K562 (cell line): ENCODE data around the gene RELCH. TPM values are rescaled to one million over a fixed set of nuclear protein-coding genes. Genes with fewer than 3 reads are reported as not detected.

Source experiments
- BDP1 ChIP-seq: IDR thresholded peaks from 3 replicates; pipeline ENCODE4 v1.6.1; 2011; ENCODE audit not compliant: insufficient read length, insufficient read depth
- CSDE1 ChIP-seq, 2 experiments: fragments of 450-650 bp; IDR thresholded peaks; 2 replicates each; pipeline ENCODE4 v1.6.1; 2016; ENCODE audit warnings: mild to moderate bottlenecking in 1 of 2
- DPF2 ChIP-seq: fragments of 450-650 bp; IDR thresholded peaks from 2 replicates; pipeline ENCODE4 v1.6.1; 2016
- FUS ChIP-seq: fragments of 200-400 bp; formaldehyde crosslinking; optimal IDR thresholded peaks from 2 replicates; pipeline ENCODE3; 2017; ENCODE audit warnings: low read depth, low read length
- HMG20B ChIP-seq: fragments of 250-450 bp; sonication (Bioruptor Pico); IDR thresholded peaks from 2 replicates; pipeline ENCODE4 v1.5.0; 2021; ENCODE audit warnings: mild to moderate bottlenecking
- PCBP1 ChIP-seq: fragments of 200-400 bp; formaldehyde crosslinking; IDR thresholded peaks from 2 replicates; pipeline ENCODE4 v1.6.1; 2018; ENCODE audit warnings: mild to moderate bottlenecking, low read depth, low read length; ENCODE audit not compliant: poor library complexity, severe bottlenecking
- SMARCE1 ChIP-seq: fragments of 450-650 bp; IDR thresholded peaks from 2 replicates; pipeline ENCODE4 v1.7.1; 2016; ENCODE audit warnings: mild to moderate bottlenecking
- SPI1 ChIP-seq: IDR thresholded peaks from 2 replicates; pipeline ENCODE4 v1.6.1; 2011; ENCODE audit warnings: low read depth, low read length, control low read depth, borderline replicate concordance
- TAL1 ChIP-seq: fragments of 450-650 bp; IDR thresholded peaks from 2 replicates; pipeline ENCODE4 v1.6.1; 2016; ENCODE audit warnings: mild to moderate bottlenecking
- ZNF24 ChIP-seq: fragments of 450-650 bp; IDR thresholded peaks from 2 replicates; pipeline ENCODE4 v1.6.1; 2016
- ZNF311 ChIP-seq: fragments of 250-450 bp; sonication (Bioruptor Pico); IDR thresholded peaks from 2 replicates; pipeline ENCODE4 v1.4.0; 2020; ENCODE audit warnings: mild to moderate bottlenecking, moderate library complexity
- ZNF778 ChIP-seq: fragments of 450-650 bp; formaldehyde crosslinking; IDR thresholded peaks from 2 replicates; pipeline ENCODE4 v1.4.0; 2020; ENCODE audit warnings: mild to moderate bottlenecking, moderate library complexity
- ZNF780A ChIP-seq: fragments of 250-450 bp; sonication (Bioruptor Pico); IDR thresholded peaks from 2 replicates; pipeline ENCODE4 v1.5.0; 2021; ENCODE audit warnings: mild to moderate bottlenecking
- polyA plus RNA-seq, 8 experiments: library from polyadenylated mRNA; depleted of rRNA in 4 of 8; stranded (reverse) in 5 of 8; unstranded in 3 of 8; fragments of >200 nt; fragmentation: Nextera tagmentation in 2 of 8; fragmentation: Illumina TruSeq in 1 of 8; extraction: Ambion mirVana in 2 of 8; extraction: Trizol in 1 of 8; gene quantifications; 2 replicates each; pipeline versions ENCODE4 v1.2.1 to v1.2.3, GENCODE V29; 2011 to 2014; ENCODE audit warnings: inconsistent platforms in 1 of 8, missing spikeins in 1 of 8
- total RNA-seq, 7 experiments: library from RNA; depleted of rRNA in 6 of 7; stranded (reverse); fragments of >200 nt in 6 of 7; fragmentation: Illumina TruSeq in 2 of 7; extraction: Trizol in 2 of 7; gene quantifications; 2 replicates each; pipeline versions ENCODE4 v1.2.1 to v1.2.3, GENCODE V29; 2011 to 2021; ENCODE audit warnings: low replicate concordance in 1 of 7
- TF ChIP-seq, protein P1 (sequence below): fragments of 450-650 bp; formaldehyde crosslinking; IDR thresholded peaks from 2 replicates; pipeline ENCODE4 v1.4.0; 2020; ENCODE audit warnings: mild to moderate bottlenecking, moderate library complexity
- TF ChIP-seq, protein P2 (sequence below): sonication (generic); formaldehyde crosslinking; IDR thresholded peaks from 2 replicates; pipeline ENCODE4 v1.8.1; 2023; ENCODE audit warnings: mild to moderate bottlenecking, missing genetic modification reagents
- TF ChIP-seq, protein P3 (sequence below): fragments of 250-450 bp; sonication (Bioruptor Pico); IDR thresholded peaks from 2 replicates; pipeline ENCODE4 v1.9.0; 2021; ENCODE audit warnings: mild to moderate bottlenecking, inconsistent platforms
- TF ChIP-seq, protein P4 (sequence below): fragments of 250-450 bp; sonication (Bioruptor Pico); IDR thresholded peaks from 2 replicates; pipeline ENCODE4 v1.4.0; 2020; ENCODE audit warnings: mild to moderate bottlenecking, moderate library complexity
- TF ChIP-seq, protein P5 (sequence below), 2 experiments: fragments of 150-350 bp in 1 of 2; IDR thresholded peaks; 2 replicates each; pipeline ENCODE4 v1.6.1; 2012 to 2016; ENCODE audit warnings: low read depth in 2 of 2, low read length in 2 of 2, mild to moderate bottlenecking in 1 of 2, moderate library complexity in 1 of 2

Gene RELCH
- total and polyA plus RNA-seq, 9 of the 15 experiments (the other 6 are each of a cell fraction or from before 2014, with no cell fraction given): 1.4 to 13.6 (median 7.6) TPM

DNA sequence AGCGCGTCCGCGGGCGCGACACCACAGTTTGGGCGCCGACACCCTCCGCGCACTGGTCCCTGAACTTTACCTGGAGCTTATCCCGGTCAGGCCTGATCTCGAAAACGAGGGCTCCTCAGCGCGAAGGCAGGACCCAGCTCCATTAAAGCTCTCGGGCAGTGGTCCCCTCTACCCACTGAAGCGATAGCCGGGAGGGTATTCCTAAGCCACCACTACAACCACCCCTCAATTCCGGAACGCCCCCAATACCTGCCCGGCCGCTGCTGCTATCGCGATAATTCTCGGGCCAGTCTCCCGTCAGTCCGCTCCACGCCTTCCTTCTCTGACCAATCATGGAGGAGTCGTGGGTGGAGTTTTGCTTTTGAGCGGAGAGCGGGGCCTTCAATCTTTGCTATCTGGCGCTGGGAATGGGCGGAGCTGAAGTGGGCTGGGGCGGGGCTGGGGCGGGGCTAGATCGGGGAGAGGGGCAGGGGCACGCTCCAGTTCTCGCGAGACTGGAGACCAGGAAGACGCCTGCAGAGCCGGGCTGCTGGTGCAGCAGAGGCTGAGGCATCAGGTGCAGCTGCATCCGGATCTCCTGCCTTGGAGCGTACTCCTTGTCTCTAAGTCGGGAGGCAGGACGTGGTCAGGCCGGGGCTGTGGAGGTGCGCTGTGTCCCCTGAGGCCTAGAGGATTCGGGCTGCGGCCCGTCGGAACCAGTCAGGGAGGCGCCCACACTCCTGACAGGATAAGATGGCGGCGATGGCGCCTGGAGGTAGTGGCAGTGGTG, at the start of gene RELCH, which contains the start of gene PIGN (continued):
- TF ChIP-seq, protein P1, sequence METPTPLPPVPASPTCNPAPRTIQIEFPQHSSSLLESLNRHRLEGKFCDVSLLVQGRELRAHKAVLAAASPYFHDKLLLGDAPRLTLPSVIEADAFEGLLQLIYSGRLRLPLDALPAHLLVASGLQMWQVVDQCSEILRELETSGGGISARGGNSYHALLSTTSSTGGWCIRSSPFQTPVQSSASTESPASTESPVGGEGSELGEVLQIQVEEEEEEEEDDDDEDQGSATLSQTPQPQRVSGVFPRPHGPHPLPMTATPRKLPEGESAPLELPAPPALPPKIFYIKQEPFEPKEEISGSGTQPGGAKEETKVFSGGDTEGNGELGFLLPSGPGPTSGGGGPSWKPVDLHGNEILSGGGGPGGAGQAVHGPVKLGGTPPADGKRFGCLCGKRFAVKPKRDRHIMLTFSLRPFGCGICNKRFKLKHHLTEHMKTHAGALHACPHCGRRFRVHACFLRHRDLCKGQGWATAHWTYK (CRISPR knock-in tag): no peak
- no peak for TF ChIP-seq FUS
- no peak for TF ChIP-seq ZNF311 (CRISPR knock-in tag)
- no peak for TF ChIP-seq SPI1
- TF ChIP-seq CSDE1 (IDR thresholded peaks at IDR 0.05): no peak
- TF ChIP-seq, protein P2, sequence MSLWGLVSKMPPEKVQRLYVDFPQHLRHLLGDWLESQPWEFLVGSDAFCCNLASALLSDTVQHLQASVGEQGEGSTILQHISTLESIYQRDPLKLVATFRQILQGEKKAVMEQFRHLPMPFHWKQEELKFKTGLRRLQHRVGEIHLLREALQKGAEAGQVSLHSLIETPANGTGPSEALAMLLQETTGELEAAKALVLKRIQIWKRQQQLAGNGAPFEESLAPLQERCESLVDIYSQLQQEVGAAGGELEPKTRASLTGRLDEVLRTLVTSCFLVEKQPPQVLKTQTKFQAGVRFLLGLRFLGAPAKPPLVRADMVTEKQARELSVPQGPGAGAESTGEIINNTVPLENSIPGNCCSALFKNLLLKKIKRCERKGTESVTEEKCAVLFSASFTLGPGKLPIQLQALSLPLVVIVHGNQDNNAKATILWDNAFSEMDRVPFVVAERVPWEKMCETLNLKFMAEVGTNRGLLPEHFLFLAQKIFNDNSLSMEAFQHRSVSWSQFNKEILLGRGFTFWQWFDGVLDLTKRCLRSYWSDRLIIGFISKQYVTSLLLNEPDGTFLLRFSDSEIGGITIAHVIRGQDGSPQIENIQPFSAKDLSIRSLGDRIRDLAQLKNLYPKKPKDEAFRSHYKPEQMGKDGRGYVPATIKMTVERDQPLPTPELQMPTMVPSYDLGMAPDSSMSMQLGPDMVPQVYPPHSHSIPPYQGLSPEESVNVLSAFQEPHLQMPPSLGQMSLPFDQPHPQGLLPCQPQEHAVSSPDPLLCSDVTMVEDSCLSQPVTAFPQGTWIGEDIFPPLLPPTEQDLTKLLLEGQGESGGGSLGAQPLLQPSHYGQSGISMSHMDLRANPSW (CRISPR knock-in tag): no peak
- TF ChIP-seq, protein P3, sequence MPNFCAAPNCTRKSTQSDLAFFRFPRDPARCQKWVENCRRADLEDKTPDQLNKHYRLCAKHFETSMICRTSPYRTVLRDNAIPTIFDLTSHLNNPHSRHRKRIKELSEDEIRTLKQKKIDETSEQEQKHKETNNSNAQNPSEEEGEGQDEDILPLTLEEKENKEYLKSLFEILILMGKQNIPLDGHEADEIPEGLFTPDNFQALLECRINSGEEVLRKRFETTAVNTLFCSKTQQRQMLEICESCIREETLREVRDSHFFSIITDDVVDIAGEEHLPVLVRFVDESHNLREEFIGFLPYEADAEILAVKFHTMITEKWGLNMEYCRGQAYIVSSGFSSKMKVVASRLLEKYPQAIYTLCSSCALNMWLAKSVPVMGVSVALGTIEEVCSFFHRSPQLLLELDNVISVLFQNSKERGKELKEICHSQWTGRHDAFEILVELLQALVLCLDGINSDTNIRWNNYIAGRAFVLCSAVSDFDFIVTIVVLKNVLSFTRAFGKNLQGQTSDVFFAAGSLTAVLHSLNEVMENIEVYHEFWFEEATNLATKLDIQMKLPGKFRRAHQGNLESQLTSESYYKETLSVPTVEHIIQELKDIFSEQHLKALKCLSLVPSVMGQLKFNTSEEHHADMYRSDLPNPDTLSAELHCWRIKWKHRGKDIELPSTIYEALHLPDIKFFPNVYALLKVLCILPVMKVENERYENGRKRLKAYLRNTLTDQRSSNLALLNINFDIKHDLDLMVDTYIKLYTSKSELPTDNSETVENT (CRISPR knock-in tag): no peak
- TF ChIP-seq PCBP1: no peak
- no peak for TF ChIP-seq BDP1
- TF ChIP-seq, protein P4, sequence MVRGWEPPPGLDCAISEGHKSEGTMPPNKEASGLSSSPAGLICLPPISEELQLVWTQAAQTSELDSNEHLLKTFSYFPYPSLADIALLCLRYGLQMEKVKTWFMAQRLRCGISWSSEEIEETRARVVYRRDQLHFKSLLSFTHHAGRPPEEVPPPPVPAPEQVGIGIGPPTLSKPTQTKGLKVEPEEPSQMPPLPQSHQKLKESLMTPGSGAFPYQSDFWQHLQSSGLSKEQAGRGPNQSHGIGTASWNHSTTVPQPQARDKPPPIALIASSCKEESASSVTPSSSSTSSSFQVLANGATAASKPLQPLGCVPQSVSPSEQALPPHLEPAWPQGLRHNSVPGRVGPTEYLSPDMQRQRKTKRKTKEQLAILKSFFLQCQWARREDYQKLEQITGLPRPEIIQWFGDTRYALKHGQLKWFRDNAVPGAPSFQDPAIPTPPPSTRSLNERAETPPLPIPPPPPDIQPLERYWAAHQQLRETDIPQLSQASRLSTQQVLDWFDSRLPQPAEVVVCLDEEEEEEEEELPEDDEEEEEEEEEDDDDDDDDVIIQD (CRISPR knock-in tag): no peak
- TF ChIP-seq ZNF24: no peak
- no peak for TF ChIP-seq DPF2
- no peak for TF ChIP-seq ZNF780A (CRISPR knock-in tag)
- no peak for TF ChIP-seq TAL1
- no peak for TF ChIP-seq HMG20B (CRISPR knock-in tag)
- TF ChIP-seq SMARCE1: no peak
- TF ChIP-seq ZNF778 (CRISPR knock-in tag): no peak
- TF ChIP-seq, protein P5, sequence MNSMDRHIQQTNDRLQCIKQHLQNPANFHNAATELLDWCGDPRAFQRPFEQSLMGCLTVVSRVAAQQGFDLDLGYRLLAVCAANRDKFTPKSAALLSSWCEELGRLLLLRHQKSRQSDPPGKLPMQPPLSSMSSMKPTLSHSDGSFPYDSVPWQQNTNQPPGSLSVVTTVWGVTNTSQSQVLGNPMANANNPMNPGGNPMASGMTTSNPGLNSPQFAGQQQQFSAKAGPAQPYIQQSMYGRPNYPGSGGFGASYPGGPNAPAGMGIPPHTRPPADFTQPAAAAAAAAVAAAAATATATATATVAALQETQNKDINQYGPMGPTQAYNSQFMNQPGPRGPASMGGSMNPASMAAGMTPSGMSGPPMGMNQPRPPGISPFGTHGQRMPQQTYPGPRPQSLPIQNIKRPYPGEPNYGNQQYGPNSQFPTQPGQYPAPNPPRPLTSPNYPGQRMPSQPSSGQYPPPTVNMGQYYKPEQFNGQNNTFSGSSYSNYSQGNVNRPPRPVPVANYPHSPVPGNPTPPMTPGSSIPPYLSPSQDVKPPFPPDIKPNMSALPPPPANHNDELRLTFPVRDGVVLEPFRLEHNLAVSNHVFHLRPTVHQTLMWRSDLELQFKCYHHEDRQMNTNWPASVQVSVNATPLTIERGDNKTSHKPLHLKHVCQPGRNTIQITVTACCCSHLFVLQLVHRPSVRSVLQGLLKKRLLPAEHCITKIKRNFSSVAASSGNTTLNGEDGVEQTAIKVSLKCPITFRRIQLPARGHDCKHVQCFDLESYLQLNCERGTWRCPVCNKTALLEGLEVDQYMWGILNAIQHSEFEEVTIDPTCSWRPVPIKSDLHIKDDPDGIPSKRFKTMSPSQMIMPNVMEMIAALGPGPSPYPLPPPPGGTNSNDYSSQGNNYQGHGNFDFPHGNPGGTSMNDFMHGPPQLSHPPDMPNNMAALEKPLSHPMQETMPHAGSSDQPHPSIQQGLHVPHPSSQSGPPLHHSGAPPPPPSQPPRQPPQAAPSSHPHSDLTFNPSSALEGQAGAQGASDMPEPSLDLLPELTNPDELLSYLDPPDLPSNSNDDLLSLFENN (IDR thresholded peaks at IDR 0.05; ENCODE audit: low read depth in 2 of 2, low read length in 2 of 2): no peak
